SK-N-SH (cell line): ENCODE data around the gene CLASRP.

Experiments used
- CTCF ChIP-seq: fragments of 200-600 bp; sonication (generic); IDR thresholded peaks from 2 replicates; pipeline ENCODE4 v1.6.1; 2017; ENCODE audit warnings: antibody characterized with exemption, mild to moderate bottlenecking, moderate library complexity
- EP300 ChIP-seq, 2 experiments: IDR thresholded peaks; 2 replicates each; pipeline versions ENCODE4 v1.4.0 to v1.6.1; 2012; ENCODE audit warnings: borderline replicate concordance in 1 of 2, low read depth in 1 of 2, low read length in 1 of 2
- GABPA ChIP-seq: IDR thresholded peaks from 2 replicates; pipeline ENCODE4 v1.4.0; 2012; ENCODE audit warnings: low read depth, mild to moderate bottlenecking
- JUND ChIP-seq: IDR thresholded peaks from 2 replicates; pipeline ENCODE4 v1.4.0; 2012
- MAX ChIP-seq: IDR thresholded peaks from 2 replicates; pipeline ENCODE4 v1.4.0; 2012; ENCODE audit warnings: low read depth
- NFIC ChIP-seq: IDR thresholded peaks from 2 replicates; pipeline ENCODE4 v1.4.0; 2012; ENCODE audit warnings: borderline replicate concordance
- NRF1 ChIP-seq: IDR thresholded peaks from 2 replicates; pipeline ENCODE4 v1.6.1; 2012; ENCODE audit warnings: low read depth, mild to moderate bottlenecking, low read length
- POLR2AphosphoS5 ChIP-seq: IDR thresholded peaks from 2 replicates; pipeline ENCODE4 v1.6.1; 2012; ENCODE audit warnings: low read depth, low read length
- REST ChIP-seq: IDR thresholded peaks from 2 replicates; pipeline ENCODE4 v1.6.1; 2012; ENCODE audit warnings: mild to moderate bottlenecking, low read depth, low read length, moderate library complexity
- TAF1 ChIP-seq: IDR thresholded peaks from 2 replicates; pipeline ENCODE4 v1.6.1; 2012; ENCODE audit warnings: low read depth, mild to moderate bottlenecking, low read length, moderate library complexity, borderline replicate concordance
- YY1 ChIP-seq: IDR thresholded peaks from 2 replicates; pipeline ENCODE4 v1.4.0; 2012; ENCODE audit warnings: low read depth, mild to moderate bottlenecking

GRCh38 chr19:45021971-45022370 is 16.9 kb upstream of the CLASRP start:
- TF ChIP-seq GABPA (no peak), YY1 (no peak), REST (no peak), CTCF (no peak), TAF1 (no peak), JUND (no peak), NRF1 (no peak), MAX (no peak), EP300 (IDR thresholded peaks at IDR 0.05; ENCODE audit: borderline replicate concordance in 1 of 2, low read depth in 1 of 2, low read length in 1 of 2) (no peak), POLR2AphosphoS5 (no peak), NFIC (no peak)
